Neuron (in vitro differentiated cells): ENCODE data around the gene HPCAL1.

Source experiments
- H2AFZ ChIP-seq: one replicate; pipeline ENCODE4 v1.6.1; 2013; ENCODE audit warnings: low read depth, mild to moderate bottlenecking, inconsistent platforms, low read length, moderate library complexity
- H3K27me3 ChIP-seq: one replicate; pipeline ENCODE4 v1.6.1; 2013; ENCODE audit warnings: low read length; ENCODE audit not compliant: insufficient read depth
- H3K36me3 ChIP-seq: one replicate; pipeline ENCODE4 v1.6.1; 2013; ENCODE audit warnings: low read length; ENCODE audit not compliant: insufficient read depth
- H3K4me1 ChIP-seq: one replicate; pipeline ENCODE4 v1.6.1; 2013; ENCODE audit warnings: low read length; ENCODE audit not compliant: insufficient read depth
- H3K4me3 ChIP-seq: 2 replicates; pipeline ENCODE4 v1.5.1; 2013; ENCODE audit warnings: mild to moderate bottlenecking, low read length, moderate library complexity
- H3K9me3 ChIP-seq: one replicate; pipeline ENCODE4 v1.6.1; 2013; ENCODE audit warnings: low read length

Gene HPCAL1

DNA sequence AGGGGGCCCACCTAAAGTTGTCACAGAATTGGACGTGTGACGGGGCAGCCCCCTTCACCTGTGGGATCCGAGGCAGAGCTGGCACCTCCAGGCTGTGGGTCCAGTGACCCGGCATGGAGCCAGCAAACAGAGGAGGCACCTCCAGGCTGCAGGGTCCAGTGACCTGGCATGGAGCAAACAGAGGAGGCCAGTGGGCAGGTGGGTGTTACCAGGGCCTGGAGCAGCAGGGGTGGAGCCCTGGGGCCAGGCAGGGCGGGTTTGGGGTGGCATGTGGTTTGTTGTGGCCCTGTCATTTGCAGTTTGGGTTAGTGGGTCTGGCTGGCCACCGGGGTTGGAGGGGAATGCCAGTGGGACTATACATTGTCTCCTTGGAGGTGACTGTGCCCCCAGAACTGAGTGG is 68.2 kb downstream of the HPCAL1 start:
- H3K4me1 ChIP-seq = peaks cover 20% of the 10 kb centered on the region
- H3K27me3 ChIP-seq = no peaks in the 10 kb centered on the region
- no peak overlapping the region for H3K4me3 ChIP-seq
- H3K36me3 ChIP-seq = no peaks in the 10 kb centered on the region
- H3K9me3 ChIP-seq = no peaks in the 10 kb centered on the region
- H2AFZ ChIP-seq = no peak overlapping the region

DNA sequence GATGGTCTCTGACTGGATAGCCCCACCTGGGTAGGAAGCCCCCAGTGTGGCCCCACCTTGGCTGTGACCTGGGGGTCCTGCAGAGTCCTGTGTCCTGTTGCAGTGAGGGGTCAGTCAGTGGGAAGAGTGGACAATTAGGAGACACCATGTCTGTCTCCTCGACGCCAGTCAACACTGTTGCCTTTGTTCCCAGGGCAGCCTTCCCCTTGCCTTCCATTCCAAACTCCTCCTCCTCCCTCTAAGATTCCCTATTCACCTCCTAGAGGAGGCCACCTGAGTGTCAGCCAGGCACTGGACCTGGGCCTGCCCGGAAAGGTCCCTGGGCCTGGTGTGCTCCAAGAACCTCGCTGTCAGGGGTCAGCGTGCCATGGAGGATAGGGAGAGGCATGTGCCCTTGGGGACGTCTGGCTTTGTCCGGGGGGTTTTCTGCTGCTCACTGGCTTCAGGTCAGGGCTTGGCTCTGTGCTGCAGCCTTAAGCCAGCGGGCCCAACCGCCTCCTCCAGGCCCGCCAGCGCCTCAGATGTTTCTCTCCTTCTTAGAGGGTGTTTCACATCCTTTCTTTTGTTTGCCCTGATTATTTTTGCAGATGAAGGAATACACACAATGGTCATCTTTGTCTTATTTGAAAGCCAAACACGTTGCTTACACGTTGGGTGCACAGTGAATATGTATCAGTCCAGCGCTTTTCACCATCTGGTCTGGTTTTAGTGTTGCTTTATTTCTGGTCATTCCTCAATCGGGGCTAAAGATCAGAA is 68.9 kb downstream of the HPCAL1 start:
- Histone ChIP-seq H2AFZ (no peak overlapping the region), H3K27me3 (no peaks in the 10 kb centered on the region), H3K9me3 (no peaks in the 10 kb centered on the region), H3K4me3 (no peak overlapping the region), H3K36me3 (no peaks in the 10 kb centered on the region), H3K4me1 (peaks cover 26% of the 10 kb centered on the region)

DNA sequence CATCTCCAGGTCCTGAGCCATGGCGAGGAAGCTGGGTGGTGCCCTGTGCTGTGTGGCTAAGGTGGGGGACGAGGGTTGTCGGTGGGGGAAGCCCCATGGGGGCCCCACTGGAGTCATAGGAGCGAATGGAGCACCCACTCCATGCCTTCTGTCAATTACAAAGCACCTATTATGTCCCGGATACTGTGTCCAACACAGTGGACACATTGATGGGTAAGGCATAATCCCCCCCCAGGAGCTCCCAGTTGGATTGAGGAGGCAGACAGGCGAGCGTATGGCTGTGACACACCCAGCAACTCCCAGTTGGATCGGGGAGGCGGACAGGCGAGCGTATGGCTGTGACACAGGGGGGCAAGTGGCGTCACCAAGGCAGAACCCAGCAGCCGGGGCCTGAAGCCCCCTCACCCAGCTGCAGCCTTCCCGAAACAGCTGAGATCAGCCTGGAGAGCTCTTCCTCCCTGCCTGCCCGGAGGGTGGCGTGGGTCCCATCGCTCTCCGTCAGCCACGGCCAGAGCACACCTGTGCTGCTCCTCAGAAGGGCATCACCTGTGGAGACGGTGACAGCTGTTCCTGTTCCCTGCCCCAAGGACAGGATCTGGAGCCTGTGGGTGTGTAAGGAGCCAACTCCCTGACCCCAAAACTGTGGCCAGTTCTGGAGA is 69.6 kb downstream of the HPCAL1 start:
- H3K36me3 ChIP-seq = no peaks in the 10 kb centered on the region
- no peak overlapping the region for H3K4me3 ChIP-seq
- no peaks in the 10 kb centered on the region for H3K9me3 ChIP-seq
- no peaks in the 10 kb centered on the region for H3K27me3 ChIP-seq
- peaks cover 26% of the 10 kb centered on the region for H3K4me1 ChIP-seq
- no peak overlapping the region for H2AFZ ChIP-seq

DNA sequence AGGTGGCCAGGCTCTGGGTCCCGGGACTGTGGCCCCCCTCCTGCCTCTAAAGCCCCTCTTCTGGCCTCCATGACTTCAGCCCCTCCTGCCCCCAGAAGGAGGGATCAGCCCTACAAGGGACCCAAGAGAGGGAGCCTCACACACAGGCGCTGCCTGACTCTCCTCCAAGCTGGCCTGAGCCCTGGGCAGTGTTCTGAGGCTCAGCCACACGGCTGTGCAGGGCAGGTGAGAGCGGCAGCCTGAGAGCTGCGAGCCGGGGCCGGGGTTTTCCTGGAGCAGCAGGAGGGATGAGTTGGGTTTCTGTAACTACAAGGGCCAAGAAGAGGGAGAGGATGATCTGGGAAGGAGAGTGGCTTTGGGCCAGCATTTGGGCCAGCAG is 70.1 kb downstream of the HPCAL1 start:
- Histone ChIP-seq H3K27me3 (no peaks in the 10 kb centered on the region), H3K36me3 (no peaks in the 10 kb centered on the region), H3K9me3 (no peaks in the 10 kb centered on the region), H3K4me1 (peaks cover 26% of the 10 kb centered on the region), H2AFZ (no peak overlapping the region), H3K4me3 (no peak overlapping the region)

DNA sequence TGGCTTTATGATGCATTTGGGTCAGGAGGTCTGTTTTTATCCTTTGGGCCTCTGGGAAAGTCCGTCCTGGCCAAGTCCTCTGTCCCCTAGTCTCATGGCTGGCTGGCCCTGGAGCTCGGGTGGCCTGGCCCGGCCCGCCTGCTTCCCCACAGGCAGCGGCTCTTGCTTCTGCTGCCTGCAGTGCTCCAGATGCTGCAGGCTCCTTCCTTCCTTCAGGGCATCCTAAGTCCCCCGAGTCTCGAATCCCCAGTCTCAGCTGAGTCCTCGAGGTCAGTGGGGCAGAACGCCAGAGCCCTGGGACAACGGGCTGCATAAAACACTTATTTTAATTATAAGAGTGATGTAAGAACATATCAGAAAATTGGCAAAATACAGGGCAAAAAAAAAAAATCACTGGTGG is 71.2 kb downstream of the HPCAL1 start:
- Histone ChIP-seq H2AFZ (no peak overlapping the region), H3K9me3 (no peaks in the 10 kb centered on the region), H3K4me1 (peaks cover 26% of the 10 kb centered on the region), H3K27me3 (no peaks in the 10 kb centered on the region), H3K36me3 (no peaks in the 10 kb centered on the region), H3K4me3 (no peak overlapping the region)

DNA sequence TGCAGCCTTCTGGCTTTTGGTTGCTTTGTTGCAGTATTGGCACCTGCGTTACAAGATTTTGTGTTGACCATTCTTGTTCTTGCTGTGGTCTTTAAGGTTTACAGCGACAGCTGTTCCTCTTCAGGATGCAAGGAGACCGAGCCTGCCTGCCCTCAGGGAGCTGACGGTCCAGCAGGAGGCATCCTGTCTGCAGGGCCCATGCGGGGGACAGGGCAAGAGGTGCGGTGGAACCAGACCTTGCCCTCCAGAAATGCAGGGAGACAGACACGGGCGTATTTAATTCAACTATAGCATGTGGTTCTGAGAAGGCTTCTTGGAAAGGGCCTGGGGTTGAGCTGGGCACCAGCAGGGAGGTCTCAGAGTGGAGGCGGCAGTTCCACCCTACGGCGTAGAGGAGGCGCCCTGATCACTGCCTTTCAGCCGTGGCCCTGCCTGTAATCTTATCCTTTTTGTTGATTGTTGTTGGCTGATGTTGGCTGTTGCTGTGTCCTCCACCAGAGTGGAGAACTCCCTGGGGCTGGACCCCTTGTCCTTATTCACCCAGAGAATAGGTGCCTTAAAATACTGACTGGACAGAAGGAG is 71.7 kb downstream of the HPCAL1 start:
- Histone ChIP-seq H3K36me3 (no peaks in the 10 kb centered on the region), H3K4me1 (peaks cover 26% of the 10 kb centered on the region), H3K9me3 (no peaks in the 10 kb centered on the region), H3K27me3 (no peaks in the 10 kb centered on the region), H2AFZ (no peak overlapping the region), H3K4me3 (no peak overlapping the region)

DNA sequence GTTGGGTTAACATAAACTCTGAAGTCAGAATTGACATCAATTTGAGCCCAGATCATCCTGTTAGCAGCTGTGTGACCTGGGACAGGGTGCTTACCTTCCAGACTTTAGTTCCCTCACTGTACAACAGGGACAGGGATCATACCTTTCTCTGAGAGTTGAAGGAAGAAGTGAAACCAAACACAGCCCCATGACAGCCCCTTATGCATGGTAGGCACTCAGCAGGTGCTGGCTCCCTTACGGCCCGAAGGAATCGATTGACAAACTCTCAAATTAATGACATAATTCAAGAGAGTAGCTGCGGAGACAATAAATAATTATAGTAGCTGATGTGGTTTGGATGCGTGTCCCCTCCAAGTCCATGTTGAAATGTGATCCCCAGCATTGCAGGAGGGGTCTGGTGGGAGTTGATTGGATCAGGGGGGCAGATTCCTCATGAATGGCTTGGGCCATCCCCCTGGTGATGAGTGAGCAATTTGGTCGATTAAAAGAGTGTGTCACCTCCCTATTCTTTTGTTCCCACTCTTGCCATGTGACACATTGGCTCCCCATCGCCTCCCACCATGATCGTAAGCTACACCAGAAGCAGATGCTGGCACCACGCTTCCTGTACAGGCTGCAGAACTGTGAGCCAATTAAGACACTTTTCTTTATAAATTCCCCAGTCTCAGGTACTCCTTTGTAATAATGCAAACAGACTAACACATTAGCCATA is 73.0 kb downstream of the HPCAL1 start:
- Histone ChIP-seq H3K9me3 (no peaks in the 10 kb centered on the region), H3K27me3 (no peaks in the 10 kb centered on the region), H2AFZ (no peak overlapping the region)

DNA sequence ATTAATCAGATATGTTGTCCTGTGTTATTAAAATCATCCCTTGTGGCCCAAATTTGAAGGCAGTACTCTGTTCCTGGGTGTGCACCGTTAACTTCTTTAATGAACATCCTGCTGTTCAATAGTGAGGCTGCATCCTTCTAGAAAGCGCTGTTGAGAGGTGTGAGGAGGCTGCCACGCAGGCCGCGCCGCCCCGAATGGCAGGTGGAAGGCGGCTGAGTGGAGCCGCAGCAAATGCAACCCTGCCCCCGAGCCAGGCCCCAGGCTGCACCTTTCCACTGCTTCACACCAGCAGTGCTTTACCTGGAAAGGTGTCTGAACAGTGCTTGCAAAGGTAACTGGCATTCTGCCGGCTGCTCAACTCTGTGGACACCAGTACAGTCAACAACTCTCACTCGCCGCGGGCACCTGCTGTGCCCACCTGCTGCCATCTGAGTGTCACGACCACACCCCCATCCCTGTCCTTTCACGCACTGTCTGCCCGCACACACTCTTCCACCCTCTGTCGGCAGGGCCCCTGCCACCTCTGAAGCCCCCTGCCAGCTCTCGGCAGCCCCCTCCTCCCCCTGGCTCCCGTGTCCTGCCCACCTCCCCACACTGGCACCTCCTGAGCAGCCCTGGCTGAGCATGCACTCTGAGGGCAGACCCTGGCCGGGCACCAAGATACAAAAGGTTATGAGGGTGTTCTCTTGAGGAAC is 74.5 kb downstream of the HPCAL1 start:
- H3K4me3 ChIP-seq = no peak overlapping the region

More for the DNA sequence above, 73.0 kb downstream of the HPCAL1 start:
- H3K4me1 ChIP-seq = peaks cover 25% of the 10 kb centered on the region
- no peaks in the 10 kb centered on the region for H3K36me3 ChIP-seq
- H3K4me3 ChIP-seq = no peak overlapping the region

DNA sequence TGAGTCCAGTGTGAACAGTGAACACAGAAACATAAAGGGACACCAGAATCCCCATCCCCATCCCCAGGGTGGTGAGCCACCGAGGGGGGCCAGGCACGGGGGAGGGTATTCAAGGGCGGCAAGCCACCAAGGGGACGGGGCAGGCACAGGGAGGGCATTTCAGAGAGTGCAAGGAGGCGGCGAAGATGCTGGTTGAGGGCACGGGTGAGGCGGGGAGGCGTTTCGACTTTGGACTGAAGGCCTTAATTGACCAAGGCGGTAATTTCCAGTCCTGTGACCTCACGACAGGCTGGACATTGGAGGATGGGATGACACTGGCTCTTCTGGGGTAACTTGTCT is 75.0 kb downstream of the HPCAL1 start:
- Histone ChIP-seq H3K4me3 (no peak overlapping the region), H3K27me3 (no peaks in the 10 kb centered on the region), H2AFZ (no peak overlapping the region), H3K4me1 (peaks cover 24% of the 10 kb centered on the region), H3K36me3 (no peaks in the 10 kb centered on the region), H3K9me3 (no peaks in the 10 kb centered on the region)

More for the DNA sequence above, 74.5 kb downstream of the HPCAL1 start:
- Histone ChIP-seq H2AFZ (no peak overlapping the region), H3K27me3 (no peaks in the 10 kb centered on the region), H3K36me3 (no peaks in the 10 kb centered on the region), H3K4me1 (peaks cover 20% of the 10 kb centered on the region), H3K9me3 (no peaks in the 10 kb centered on the region)

DNA sequence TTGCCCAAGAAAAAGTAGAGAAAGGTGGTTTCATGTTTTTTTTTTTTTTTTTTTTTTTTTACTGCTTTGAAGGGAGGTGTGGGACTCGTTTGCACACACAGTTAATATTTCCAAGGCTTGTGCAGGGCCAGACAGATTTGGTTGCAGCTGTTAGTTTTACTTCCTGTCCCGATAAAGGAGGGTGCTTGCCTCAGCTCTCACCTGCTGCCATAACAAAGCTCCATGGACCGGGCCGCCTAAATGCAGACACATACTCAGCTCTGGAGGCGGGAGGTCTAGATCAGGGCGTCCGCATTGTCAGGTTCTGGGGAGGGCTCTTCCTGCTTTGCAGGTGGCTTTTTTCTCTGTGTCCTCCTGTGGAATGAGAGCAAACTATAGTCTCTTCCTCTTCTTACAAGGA is 75.5 kb downstream of the HPCAL1 start:
- H3K36me3 ChIP-seq = no peaks in the 10 kb centered on the region
- H2AFZ ChIP-seq = no peak overlapping the region
- H3K4me1 ChIP-seq = peaks cover 27% of the 10 kb centered on the region
- H3K4me3 ChIP-seq = no peak overlapping the region
- no peaks in the 10 kb centered on the region for H3K27me3 ChIP-seq
- no peaks in the 10 kb centered on the region for H3K9me3 ChIP-seq

DNA sequence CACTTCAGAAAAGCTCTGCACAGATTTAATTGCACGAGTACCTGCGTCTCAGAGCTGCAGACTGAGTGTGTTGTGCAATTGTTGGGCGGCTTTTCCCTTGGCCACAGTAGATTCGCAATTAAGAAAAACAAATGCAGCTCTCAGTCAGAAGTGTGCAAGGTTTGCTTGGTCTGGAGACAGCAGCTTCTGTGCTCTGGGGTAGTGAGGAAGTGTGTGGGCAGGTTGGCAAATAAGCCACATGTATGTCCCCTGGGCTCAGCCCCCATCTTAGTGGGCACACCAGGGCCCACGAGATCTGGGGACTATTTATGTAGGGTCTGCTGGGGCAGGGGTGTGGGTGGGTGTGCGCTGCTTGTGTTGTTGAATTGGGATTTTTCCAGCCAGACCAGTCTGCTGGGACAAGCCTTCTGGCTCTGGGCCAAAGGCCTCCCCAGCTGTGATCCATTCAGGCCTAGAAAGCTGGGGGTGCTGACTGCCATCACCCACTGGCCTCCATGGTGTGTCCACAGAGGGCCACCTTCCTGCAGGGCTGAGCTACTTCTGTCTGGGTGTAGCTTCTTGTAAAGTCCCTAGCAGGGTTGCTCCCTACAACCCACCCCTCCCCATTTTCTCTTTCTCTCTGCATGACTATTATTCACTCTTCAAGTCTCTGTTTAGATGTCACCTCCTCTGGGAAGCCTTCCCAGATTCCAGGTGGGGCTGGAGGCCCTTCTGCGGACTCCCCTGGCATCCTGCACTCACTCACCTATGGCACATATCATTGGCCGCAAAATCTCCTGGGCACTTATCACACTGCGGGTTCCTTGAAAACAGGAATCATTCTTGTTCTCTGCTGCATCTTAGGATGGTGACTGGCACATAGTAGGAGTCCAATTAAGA is 77.6 kb downstream of the HPCAL1 start:
- Histone ChIP-seq H3K4me3 (no peak overlapping the region), H3K36me3 (no peaks in the 10 kb centered on the region), H3K4me1 (peaks cover 26% of the 10 kb centered on the region), H3K9me3 (no peaks in the 10 kb centered on the region), H3K27me3 (no peaks in the 10 kb centered on the region), H2AFZ (no peak overlapping the region)

DNA sequence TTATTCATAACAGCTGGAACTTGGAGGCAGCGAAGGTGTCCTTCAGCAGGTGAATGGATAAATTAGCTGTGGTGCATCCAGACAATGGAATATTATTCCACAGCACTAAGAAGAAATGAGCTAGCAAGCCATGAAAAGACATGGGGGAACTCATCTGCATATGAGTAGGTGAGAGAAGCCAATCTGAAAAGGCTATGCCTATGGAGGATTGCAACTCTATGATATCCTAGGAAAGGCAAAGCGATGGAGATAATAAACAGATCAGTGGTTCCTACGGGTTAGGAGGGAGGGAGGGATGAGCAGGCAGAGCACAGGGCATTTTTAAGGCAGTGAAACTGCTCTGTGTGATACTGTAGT is 79.3 kb downstream of the HPCAL1 start:
- no peak overlapping the region for H2AFZ ChIP-seq
- H3K27me3 ChIP-seq = no peaks in the 10 kb centered on the region
- H3K36me3 ChIP-seq = no peaks in the 10 kb centered on the region
- H3K9me3 ChIP-seq = no peaks in the 10 kb centered on the region
- H3K4me1 ChIP-seq = peaks cover 17% of the 10 kb centered on the region
- no peak overlapping the region for H3K4me3 ChIP-seq
